ENCODE results near the gene UBL3. TPM values are rescaled to one million over a fixed set of nuclear protein-coding genes. Genes with fewer than 3 reads are reported as not detected.

The UBL3 gene
- total RNA-seq, 1 experiment from 2014 or later, result 11.1 TPM

- DNase-seq (ENCODE audit: low read depth, low spot score) (no peak), ATAC-seq (no peak)
- CTCF ChIA-PET, result no interaction called here
- Histone ChIP-seq H3K27me3 (ENCODE audit: control insufficient read depth, insufficient read depth, low read length) (no peaks in the 10 kb centered on the region), H3K4me3 (ENCODE audit: low read depth in 2 of 2, low read length in 2 of 2) (no peak overlapping the region), H3K9me3 (ENCODE audit: control insufficient read depth, insufficient read depth, low read depth, low read length) (no peaks in the 10 kb centered on the region), H3K36me3 (ENCODE audit: control insufficient read depth, insufficient read depth, low read length) (no peaks in the 10 kb centered on the region), H3K4me1 (ENCODE audit: control insufficient read depth, insufficient read depth, low read length) (no peaks in the 10 kb centered on the region), H3K27ac (ENCODE audit: low read length) (no peak overlapping the region)
- TF ChIP-seq SIN3A (IDR thresholded peaks at IDR 0.05; ENCODE audit: borderline replicate concordance, insufficient read depth, low read depth, low read length) (no peak), CTCF (IDR thresholded peaks at IDR 0.05) (no peak), REST (IDR thresholded peaks at IDR 0.05; ENCODE audit: insufficient read depth in 1 of 2, low read depth in 2 of 2, low read length in 1 of 2) (no peak), TCF7L2 (IDR thresholded peaks at IDR 0.05; ENCODE audit: low read depth, low read length) (no peak), POLR2AphosphoS5 (IDR thresholded peaks at IDR 0.05; ENCODE audit: low read depth, low read length) (no peak)
- no TSS peak for BruUV-seq (replicated peaks)
- in situ Hi-C loops (cut with HindIII; ENCODE audit: low pct_unique_long_range_greater_than_20kb, low sequenced_read_pairs) (no loop called here), intact Hi-C loops (cut with micrococcal nuclease; ENCODE audit: unreplicated experiment) (no loop called here)
- POLR2A ChIA-PET, result no interaction called here
These were observed 104.2 kb downstream of the UBL3 start for GRCh38 chr13:29746148-29746677.

- no peaks in the 10 kb centered on the region for H3K27me3 ChIP-seq (ENCODE audit: control insufficient read depth, insufficient read depth, low read length)
- no peaks in the 10 kb centered on the region for H3K36me3 ChIP-seq (ENCODE audit: control insufficient read depth, insufficient read depth, low read length)
- no peak overlapping the region for H3K4me3 ChIP-seq (ENCODE audit: low read depth in 2 of 2, low read length in 2 of 2)
- intact Hi-C loops (cut with micrococcal nuclease; ENCODE audit: unreplicated experiment), result no loop called here
- ChIA-PET POLR2A (no interaction called here), CTCF (no interaction called here)
- H3K27ac ChIP-seq (ENCODE audit: low read length), result no peak overlapping the region
- DNase-seq (ENCODE audit: low read depth, low spot score) (no peak), ATAC-seq (no peak)
- H3K9me3 ChIP-seq (ENCODE audit: control insufficient read depth, insufficient read depth, low read depth, low read length), result no peaks in the 10 kb centered on the region
- no TSS peak for BruUV-seq (replicated peaks)
- no peaks in the 10 kb centered on the region for H3K4me1 ChIP-seq (ENCODE audit: control insufficient read depth, insufficient read depth, low read length)
- TF ChIP-seq CTCF (IDR thresholded peaks at IDR 0.05) (no peak), REST (IDR thresholded peaks at IDR 0.05; ENCODE audit: insufficient read depth in 1 of 2, low read depth in 2 of 2, low read length in 1 of 2) (no peak), SIN3A (IDR thresholded peaks at IDR 0.05; ENCODE audit: borderline replicate concordance, insufficient read depth, low read depth, low read length) (no peak), TCF7L2 (IDR thresholded peaks at IDR 0.05; ENCODE audit: low read depth, low read length) (no peak), POLR2AphosphoS5 (IDR thresholded peaks at IDR 0.05; ENCODE audit: low read depth, low read length) (no peak)
- in situ Hi-C loops (cut with HindIII; ENCODE audit: low pct_unique_long_range_greater_than_20kb, low sequenced_read_pairs), result no loop called here
These were observed 104.7 kb downstream of the UBL3 start for GRCh38 chr13:29745704-29746103.
